ENCODE results near the gene AP2B1.

DNA sequence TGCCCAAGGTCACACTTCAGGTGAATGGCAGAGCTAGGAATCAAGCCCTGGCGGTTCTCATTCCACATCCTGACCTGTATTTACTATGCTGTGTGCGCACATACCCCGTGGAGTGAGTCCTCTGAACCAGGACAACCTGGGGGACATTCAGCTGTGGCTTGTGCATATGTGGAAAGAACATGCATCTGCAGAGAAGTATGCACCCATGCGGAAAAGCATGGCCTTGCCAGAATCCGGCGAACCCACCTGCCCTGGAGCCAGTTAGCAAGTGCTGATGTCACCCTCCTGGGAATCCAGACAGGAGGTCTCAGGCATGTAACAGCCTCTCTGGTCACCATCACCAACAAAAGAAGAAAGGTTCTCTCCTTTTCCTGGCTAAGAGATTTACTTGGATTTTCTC is 146.2 kb downstream of the AP2B1 start:
- no peak for TF ChIP-seq SP1 (IDR thresholded peaks at IDR 0.05; ENCODE audit: low read depth)
- TF ChIP-seq EGR1 (IDR thresholded peaks at IDR 0.05; ENCODE audit: low read depth), result no peak
- TF ChIP-seq, protein P1, sequence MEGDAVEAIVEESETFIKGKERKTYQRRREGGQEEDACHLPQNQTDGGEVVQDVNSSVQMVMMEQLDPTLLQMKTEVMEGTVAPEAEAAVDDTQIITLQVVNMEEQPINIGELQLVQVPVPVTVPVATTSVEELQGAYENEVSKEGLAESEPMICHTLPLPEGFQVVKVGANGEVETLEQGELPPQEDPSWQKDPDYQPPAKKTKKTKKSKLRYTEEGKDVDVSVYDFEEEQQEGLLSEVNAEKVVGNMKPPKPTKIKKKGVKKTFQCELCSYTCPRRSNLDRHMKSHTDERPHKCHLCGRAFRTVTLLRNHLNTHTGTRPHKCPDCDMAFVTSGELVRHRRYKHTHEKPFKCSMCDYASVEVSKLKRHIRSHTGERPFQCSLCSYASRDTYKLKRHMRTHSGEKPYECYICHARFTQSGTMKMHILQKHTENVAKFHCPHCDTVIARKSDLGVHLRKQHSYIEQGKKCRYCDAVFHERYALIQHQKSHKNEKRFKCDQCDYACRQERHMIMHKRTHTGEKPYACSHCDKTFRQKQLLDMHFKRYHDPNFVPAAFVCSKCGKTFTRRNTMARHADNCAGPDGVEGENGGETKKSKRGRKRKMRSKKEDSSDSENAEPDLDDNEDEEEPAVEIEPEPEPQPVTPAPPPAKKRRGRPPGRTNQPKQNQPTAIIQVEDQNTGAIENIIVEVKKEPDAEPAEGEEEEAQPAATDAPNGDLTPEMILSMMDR (IDR thresholded peaks at IDR 0.05 in 2 of 3, conservative IDR thresholded peaks at IDR 0.05 in 1 of 3; ENCODE audit: borderline replicate concordance in 1 of 3, insufficient read depth in 1 of 3, low read depth in 2 of 3, low read length in 2 of 3), result no peak
- TF ChIP-seq YY1 (IDR thresholded peaks at IDR 0.05; ENCODE audit: extremely low read depth, insufficient replicate concordance, low read depth, low read length), result no peak
- TF ChIP-seq SRF (IDR thresholded peaks at IDR 0.05; ENCODE audit: low read depth), result no peak
- TF ChIP-seq POLR2AphosphoS5 (IDR thresholded peaks at IDR 0.05; ENCODE audit: low read depth, low read length), result no peak
- no peak for TF ChIP-seq SIN3A (IDR thresholded peaks at IDR 0.05; ENCODE audit: low read depth)
- TF ChIP-seq, protein P2, sequence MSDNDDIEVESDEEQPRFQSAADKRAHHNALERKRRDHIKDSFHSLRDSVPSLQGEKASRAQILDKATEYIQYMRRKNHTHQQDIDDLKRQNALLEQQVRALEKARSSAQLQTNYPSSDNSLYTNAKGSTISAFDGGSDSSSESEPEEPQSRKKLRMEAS (IDR thresholded peaks at IDR 0.05), result no peak
- TF ChIP-seq, protein P3, sequence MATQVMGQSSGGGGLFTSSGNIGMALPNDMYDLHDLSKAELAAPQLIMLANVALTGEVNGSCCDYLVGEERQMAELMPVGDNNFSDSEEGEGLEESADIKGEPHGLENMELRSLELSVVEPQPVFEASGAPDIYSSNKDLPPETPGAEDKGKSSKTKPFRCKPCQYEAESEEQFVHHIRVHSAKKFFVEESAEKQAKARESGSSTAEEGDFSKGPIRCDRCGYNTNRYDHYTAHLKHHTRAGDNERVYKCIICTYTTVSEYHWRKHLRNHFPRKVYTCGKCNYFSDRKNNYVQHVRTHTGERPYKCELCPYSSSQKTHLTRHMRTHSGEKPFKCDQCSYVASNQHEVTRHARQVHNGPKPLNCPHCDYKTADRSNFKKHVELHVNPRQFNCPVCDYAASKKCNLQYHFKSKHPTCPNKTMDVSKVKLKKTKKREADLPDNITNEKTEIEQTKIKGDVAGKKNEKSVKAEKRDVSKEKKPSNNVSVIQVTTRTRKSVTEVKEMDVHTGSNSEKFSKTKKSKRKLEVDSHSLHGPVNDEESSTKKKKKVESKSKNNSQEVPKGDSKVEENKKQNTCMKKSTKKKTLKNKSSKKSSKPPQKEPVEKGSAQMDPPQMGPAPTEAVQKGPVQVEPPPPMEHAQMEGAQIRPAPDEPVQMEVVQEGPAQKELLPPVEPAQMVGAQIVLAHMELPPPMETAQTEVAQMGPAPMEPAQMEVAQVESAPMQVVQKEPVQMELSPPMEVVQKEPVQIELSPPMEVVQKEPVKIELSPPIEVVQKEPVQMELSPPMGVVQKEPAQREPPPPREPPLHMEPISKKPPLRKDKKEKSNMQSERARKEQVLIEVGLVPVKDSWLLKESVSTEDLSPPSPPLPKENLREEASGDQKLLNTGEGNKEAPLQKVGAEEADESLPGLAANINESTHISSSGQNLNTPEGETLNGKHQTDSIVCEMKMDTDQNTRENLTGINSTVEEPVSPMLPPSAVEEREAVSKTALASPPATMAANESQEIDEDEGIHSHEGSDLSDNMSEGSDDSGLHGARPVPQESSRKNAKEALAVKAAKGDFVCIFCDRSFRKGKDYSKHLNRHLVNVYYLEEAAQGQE (IDR thresholded peaks at IDR 0.05; ENCODE audit: low read depth), result no peak
- no peak for TF ChIP-seq ZFX (IDR thresholded peaks at IDR 0.05)
